GM18870 (cell line): ENCODE measurements around the gene EBI3.
"Not testable (repeated sequence)": the region's sequence is repeated elsewhere in the genome, so short reads cannot be mapped to it uniquely, and the experiment has no call there.

Experiments used
- ATAC-seq: cut with Tn5 transposase; IDR thresholded peaks from one replicate; pipeline ENCODE4 v1.9.1; 2021; ENCODE audit warnings: moderate library complexity; ENCODE audit not compliant: unreplicated experiment

The EBI3 gene

GRCh38 chr19:4274321-4274686 lies 45.0 kb downstream of the EBI3 start:
- ATAC-seq = not testable (repeated sequence)

GRCh38 chr19:4277191-4277696 lies 47.9 kb downstream of the EBI3 start:
- no peak for ATAC-seq

GRCh38 chr19:4278010-4278409 lies 48.7 kb downstream of the EBI3 start:
- no peak for ATAC-seq

DNA sequence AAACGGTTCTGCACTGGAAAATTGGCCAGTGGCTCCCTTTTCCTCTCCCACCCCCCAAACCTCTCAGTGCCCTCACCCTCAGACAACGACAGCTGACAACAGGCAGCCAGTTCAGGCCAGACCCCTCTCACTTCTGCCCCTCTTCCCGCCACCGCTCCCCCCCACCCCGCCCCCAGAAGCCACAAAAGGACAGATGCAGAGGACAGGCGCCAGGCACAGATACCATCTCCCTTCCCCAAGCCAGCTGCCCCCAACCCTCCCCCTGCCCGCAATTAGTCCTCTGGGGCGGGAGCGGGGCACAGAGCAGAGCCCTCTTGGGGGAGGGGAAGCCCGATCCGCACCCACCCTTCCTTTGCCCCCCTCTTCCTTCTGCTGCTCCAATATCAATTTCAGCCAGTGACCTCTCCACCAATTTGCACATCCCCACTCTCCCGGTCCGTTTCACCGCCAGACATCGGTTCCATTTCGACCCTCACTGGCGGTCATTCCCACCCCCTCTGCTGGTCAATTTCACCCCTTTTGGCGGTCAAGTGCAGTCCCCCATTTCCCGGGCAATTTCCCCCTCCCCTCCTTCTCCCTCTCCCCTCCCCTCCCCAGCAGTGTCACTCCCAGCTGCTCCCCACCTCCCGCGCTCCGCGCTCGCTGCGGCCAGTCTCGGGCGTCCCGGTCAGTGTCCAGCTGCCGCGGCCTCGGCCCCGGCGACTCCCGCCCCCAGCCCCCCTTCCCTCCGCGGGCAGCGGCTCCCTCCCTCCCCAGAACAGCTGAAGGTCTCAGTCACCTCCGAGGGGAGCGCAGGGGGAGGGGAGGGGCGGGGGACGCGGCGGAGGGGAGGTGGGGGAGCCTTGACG lies 49.3 kb downstream of the EBI3 start, which contains the start of gene SHD:
Gene SHD (plus strand): TSS at position 848 of the 848 bp plus-strand sequence. CDS start 798 bp downstream, outside the sequence.
- no peak for ATAC-seq

GRCh38 chr19:4279267-4279529 lies 49.9 kb downstream of the EBI3 start:
- no peak for ATAC-seq

GRCh38 chr19:4279530-4280422 lies 50.5 kb downstream of the EBI3 start:
- ATAC-seq = no peak

- no peak for ATAC-seq
Measured at GRCh38 chr19:4284176-4284958, 55.0 kb downstream of the EBI3 start.

DNA sequence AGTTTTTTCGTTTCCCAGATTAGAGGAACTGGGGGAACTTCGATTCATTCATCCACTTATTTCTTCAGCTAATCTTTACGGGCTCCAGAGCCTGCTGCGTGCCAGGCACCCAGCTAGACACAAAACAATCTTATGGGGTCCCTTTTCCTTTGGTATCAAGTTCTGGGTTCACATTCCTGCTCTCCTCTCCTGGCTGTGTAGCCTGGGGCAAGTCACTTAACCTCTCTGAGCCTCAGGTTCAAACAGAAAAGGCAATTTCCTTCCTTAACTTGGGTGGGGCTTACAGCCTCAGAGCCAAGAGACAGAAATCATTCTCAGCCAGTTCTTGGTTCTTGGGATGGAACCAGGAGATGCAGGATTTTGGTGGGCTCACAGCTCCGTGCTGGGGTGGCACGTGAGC lies 55.7 kb downstream of the EBI3 start:
- no peak for ATAC-seq

DNA sequence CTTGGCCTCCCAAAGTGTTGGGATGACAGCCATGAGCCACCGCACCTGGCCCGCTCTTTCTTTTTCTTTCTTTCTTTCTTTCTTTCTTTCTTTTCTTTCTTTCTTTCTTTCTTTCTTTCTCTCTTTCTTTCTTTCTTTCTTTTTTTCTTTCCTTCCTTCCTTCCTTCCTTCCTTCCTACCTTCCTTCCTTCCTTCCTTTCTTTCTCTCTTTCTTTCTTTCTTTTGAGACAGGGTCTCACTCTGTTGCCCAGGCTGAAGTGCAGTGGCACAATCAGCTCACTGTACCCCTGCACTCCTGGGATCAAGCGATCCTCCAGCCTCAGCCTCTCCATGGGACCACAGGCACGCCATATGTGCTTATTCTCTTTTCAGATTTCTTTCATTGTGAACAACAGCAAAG lies 56.8 kb downstream of the EBI3 start:
- ATAC-seq = not testable (repeated sequence)
